MCF 10A (cell line): ENCODE measurements around the gene GOLGA8F. TPM values are rescaled to one million over a fixed set of nuclear protein-coding genes. Genes with fewer than 3 reads are reported as not detected.
"Not testable (repeated sequence)": the region's sequence is repeated elsewhere in the genome, so short reads cannot be mapped to it uniquely, and the experiment has no call there.

Experiments used
- Bru-seq: library from RNA; stranded (reverse); fragments of 400-500 nt; gene quantifications from one replicate; lab custom pipeline; 2021; lab: Mats Ljungman, UMichigan
- BruChase-seq, 2 experiments: library from RNA; stranded (reverse); fragments of 400-500 nt; gene quantifications; one replicate each; lab custom pipeline; 2021; lab: Mats Ljungman, UMichigan
- BruUV-seq: library from RNA; stranded (reverse); fragments of 400-500 nt; replicated peaks from 2 replicates; lab custom pipeline; 2021; lab: Mats Ljungman, UMichigan
- CTCF ChIA-PET: fragments of 300-600 bp; sonication (Branson Sonifier 250); formaldehyde crosslinking; extraction: SDS; loops from one replicate; lab custom pipeline; 2021; ENCODE audit warnings: antibody characterized with exemption, inconsistent platforms; lab: Yijun Ruan, JAX
- POLR2A ChIA-PET: fragments of 300-600, 350-650 bp; sonication (Branson Sonifier 250); formaldehyde crosslinking; extraction: SDS; loops from one replicate; lab custom pipeline; 2020; ENCODE audit warnings: antibody characterized with exemption, inconsistent platforms; lab: Yijun Ruan, JAX
- DNase-seq: peaks from one replicate; pipeline ENCODE4 v3.0.0-alpha.2; 2018; ENCODE audit not compliant: unreplicated experiment
- H3K27ac Mint-ChIP-seq: one replicate; pipeline ENCODE4 v1.8.0; 2022; ENCODE audit warnings: mild to moderate bottlenecking, low read depth, mixed read lengths; ENCODE audit not compliant: unreplicated experiment
- H3K27me3 Mint-ChIP-seq: one replicate; pipeline ENCODE4 v1.8.0; 2022; ENCODE audit warnings: mixed read lengths; ENCODE audit not compliant: insufficient read depth, unreplicated experiment
- H3K36me3 Mint-ChIP-seq: one replicate; pipeline ENCODE4 v1.8.0; 2022; ENCODE audit warnings: mild to moderate bottlenecking, moderate library complexity, mixed read lengths; ENCODE audit not compliant: insufficient read depth, unreplicated experiment
- H3K4me1 Mint-ChIP-seq: one replicate; pipeline ENCODE4 v1.8.0; 2022; ENCODE audit warnings: mixed read lengths; ENCODE audit not compliant: insufficient read depth, unreplicated experiment
- H3K4me3 Mint-ChIP-seq: one replicate; pipeline ENCODE4 v1.8.0; 2022; ENCODE audit warnings: mild to moderate bottlenecking, moderate library complexity, mixed read lengths; ENCODE audit not compliant: unreplicated experiment
- H3K9me3 Mint-ChIP-seq: one replicate; pipeline ENCODE4 v1.8.0; 2022; ENCODE audit warnings: mixed read lengths; ENCODE audit not compliant: unreplicated experiment
- intact Hi-C: fragments of 100-400 bp; cut with micrococcal nuclease; formaldehyde crosslinking; loops from 2 replicates; pipeline ENCODE4 v1.14.1; 2022
- long read RNA-seq: library from polyadenylated mRNA; stranded (forward); transcript quantifications from one replicate; pipeline ENCODE4 v2.0.0, GENCODE V29; 2022
- total RNA-seq: library from RNA; stranded (reverse); gene quantifications from 2 replicates; pipeline ENCODE4 v1.2.3, GENCODE V29; 2022

Gene GOLGA8F, protein sequence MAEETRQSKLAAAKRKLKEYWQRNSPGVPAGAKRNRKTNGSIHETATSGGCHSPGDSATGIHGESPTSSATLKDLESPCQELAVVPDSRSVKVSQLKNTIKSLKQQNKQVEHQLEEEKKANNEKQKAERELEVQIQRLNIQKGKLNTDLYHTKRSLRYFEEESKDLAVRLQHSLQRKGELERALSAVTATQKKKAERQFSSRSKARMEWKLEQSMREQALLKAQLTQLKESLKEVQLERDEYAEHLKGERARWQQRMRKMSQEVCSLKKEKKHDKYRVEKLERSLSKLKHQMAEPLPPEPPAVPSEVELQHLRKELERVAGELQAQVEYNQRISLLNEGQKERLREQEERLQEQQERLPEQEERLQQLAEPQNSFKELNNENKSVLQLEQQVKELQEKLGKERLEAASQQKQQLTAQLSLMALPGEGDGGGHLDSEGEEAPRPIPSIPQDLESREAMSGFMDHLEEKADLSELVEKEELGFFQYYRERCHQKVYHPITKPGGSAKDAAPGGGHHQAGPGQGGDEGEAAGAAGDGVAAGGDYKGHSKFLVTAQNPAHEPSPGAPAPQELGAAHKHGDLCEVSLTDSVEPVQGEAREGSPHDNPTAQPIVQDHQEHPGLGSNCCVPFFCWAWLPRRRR
- 0.15 TPM in 1 of 2 replicates, not detected in the other for total RNA-seq
- Bru-seq, nascent RNA = percentile 7 among the genes with signal in this experiment
- BruChase-seq, experiment 1, labeled RNA remaining after a 6-hour chase = percentile 15 among the genes with signal in this experiment
- percentile 10 among the genes with signal in this experiment for BruChase-seq, experiment 2, labeled RNA remaining after a 2-hour chase
- long read RNA-seq, partial matches to known transcripts = 2 of 2 reads
- long read RNA-seq, other reads (novel, unspliced or antisense) = 0 of 2 reads

DNA sequence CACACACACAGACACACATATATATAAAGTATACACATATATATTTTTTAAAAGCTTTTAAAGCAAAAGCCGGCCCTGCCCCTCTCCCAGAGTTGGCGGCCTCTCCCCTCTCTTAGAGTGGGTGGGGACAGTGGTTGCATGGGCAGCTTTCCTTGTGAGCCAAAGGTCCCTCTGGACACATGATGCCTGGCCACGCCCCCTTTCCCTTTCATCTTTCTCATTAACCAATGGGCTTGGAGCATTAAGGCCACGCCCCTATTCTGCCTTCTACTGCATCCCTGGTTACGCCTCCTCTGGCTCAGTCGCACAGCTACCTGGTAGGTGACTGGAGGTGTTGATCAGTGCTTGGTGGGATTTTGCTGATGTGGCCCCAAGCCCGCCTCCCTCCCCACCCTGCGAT lies at the start of gene GOLGA8F:
TSS of gene GOLGA8F (plus strand) at position 301 of the 400 bp plus-strand sequence. CDS start at position 399, 98 bp downstream.
- H3K27ac Mint-ChIP-seq, H3K4me3 Mint-ChIP-seq, CTCF ChIA-PET, intact Hi-C loops, POLR2A ChIA-PET, H3K27me3 Mint-ChIP-seq, DNase-seq, BruUV-seq, H3K4me1 Mint-ChIP-seq, H3K36me3 Mint-ChIP-seq, H3K9me3 Mint-ChIP-seq: not testable (repeated sequence)

DNA sequence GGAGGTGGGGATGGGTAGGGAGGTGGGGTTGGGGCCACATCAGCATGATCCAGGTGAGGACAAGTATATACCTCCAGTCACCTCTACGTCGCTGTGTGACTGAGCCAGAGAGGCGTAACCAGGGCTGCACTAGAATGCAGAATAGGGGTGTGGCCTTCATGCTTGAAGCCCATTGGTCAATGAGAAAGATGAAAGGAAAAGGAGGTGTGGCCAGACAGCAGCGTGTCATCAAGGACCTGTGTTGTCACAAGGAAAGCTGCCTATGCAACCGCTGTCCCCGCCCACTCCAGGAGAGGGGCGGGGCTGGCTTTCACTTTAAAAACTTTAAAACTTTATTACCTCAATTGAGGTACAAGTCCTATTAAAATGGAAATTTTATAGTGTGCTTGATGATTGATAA lies 20.5 kb upstream of the GOLGA8F start, which contains the start of gene GOLGA6L24:
TSS of gene GOLGA6L24 (minus strand) at position 101 of the 400 bp plus-strand sequence. CDS start at position 40, 61 bp downstream.
- H3K27ac Mint-ChIP-seq, H3K27me3 Mint-ChIP-seq, DNase-seq, H3K36me3 Mint-ChIP-seq, intact Hi-C loops, H3K9me3 Mint-ChIP-seq, H3K4me3 Mint-ChIP-seq, BruUV-seq, CTCF ChIA-PET, H3K4me1 Mint-ChIP-seq, POLR2A ChIA-PET: not testable (repeated sequence)

DNA sequence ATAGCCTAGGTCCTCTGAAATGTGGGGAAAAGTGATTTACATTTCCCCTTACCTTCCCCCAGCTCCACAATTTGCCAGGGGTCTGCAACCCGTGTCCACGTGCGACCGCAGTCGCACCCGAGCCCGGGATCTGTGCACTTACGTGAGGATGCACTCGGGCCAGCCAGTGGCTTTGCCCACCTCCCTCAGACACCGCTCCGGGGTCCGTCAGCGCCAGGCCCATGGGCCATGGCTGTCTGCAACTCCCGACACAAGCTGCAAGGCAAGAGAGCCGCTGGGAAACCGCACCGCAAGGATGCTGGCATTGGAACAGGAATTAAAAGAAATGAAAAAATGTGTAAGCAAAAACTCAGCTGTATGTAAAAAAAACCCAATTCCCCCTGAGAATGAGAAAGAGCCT lies 13.0 kb upstream of the GOLGA8F start:
- POLR2A ChIA-PET, BruUV-seq, H3K27ac Mint-ChIP-seq, intact Hi-C loops, DNase-seq, CTCF ChIA-PET, H3K4me3 Mint-ChIP-seq, H3K4me1 Mint-ChIP-seq, H3K9me3 Mint-ChIP-seq, H3K36me3 Mint-ChIP-seq, H3K27me3 Mint-ChIP-seq: not testable (repeated sequence)

DNA sequence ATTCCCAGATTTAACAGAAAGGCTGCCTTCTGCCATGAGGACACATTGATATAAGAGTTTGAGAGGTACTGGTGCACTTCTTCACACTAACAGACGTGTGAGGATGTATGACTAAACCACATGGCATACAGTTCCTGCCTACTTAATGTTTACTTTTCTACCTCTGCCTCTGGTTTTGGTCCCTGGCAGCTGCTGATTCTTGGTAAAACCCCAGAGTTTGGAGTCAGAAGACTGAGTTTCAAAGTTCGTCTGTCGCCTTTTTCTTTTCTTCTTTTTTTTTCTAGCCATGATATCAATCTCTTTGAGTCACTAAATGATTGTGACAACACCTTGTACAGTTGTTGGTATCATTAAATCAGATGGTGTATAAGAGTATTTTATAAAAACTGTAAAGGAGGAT lies 1.6 kb downstream of the GOLGA8F start:
- BruUV-seq, H3K4me1 Mint-ChIP-seq, POLR2A ChIA-PET, H3K27me3 Mint-ChIP-seq, DNase-seq, intact Hi-C loops, H3K4me3 Mint-ChIP-seq, H3K27ac Mint-ChIP-seq, H3K36me3 Mint-ChIP-seq, H3K9me3 Mint-ChIP-seq, CTCF ChIA-PET: not testable (repeated sequence)

DNA sequence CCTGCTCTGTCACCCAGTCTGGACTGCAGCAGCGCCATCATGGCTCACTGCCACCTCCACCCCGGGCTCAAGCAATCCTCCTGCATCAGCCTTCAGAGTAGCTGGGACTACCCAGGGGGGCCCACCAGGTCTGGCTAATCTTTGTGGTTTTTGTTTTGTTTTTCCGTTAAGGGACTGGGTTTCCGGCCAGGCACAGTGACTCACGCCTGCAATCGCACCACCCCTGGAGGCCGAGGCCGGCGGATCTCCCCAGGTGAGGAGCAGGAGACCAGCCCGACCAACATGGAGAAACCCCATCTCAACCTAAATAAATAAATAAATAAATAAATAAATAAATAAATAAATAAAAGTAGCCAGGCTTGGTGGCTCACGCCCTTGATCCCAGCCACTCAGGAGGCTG lies 17.6 kb downstream of the GOLGA8F start:
- BruUV-seq, H3K36me3 Mint-ChIP-seq, H3K9me3 Mint-ChIP-seq, DNase-seq, H3K4me3 Mint-ChIP-seq, POLR2A ChIA-PET, H3K27ac Mint-ChIP-seq, H3K4me1 Mint-ChIP-seq, CTCF ChIA-PET, intact Hi-C loops, H3K27me3 Mint-ChIP-seq: not testable (repeated sequence)

DNA sequence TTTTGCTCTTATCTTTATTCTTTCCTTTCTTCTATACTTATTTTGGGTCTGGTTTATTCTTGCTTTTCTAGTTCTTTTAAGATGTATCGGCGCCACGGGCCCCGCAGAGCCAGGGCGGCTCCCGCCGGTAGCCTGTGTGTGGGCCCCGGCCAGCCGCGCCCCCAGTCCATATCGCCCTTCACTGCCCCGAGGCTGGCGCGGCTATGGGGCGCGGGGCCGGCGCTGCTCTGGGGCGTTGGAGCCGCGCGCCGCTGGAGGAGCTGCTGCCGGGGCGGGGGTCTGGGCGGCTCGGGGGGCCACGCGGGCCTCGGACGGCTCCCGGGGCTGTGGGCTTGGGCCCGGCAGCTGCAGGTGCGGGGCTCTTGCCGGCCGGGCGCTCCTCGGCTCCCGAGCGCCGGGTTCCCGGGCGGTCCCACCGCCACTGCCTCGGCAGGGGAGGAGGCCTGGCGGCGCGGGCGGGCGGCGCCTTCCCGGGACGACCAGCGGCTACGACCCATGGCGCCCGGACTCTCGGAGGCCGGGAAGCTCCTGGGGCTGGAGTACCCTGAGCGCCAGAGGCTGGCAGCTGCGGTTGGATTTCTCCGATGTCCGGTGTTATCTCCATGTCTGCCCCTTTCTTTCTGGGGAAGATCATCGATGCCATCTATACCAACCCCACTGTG lies 24.4 kb downstream of the GOLGA8F start:
- H3K4me3 Mint-ChIP-seq, H3K27ac Mint-ChIP-seq, H3K36me3 Mint-ChIP-seq, POLR2A ChIA-PET, intact Hi-C loops, H3K9me3 Mint-ChIP-seq, BruUV-seq, H3K4me1 Mint-ChIP-seq, DNase-seq, CTCF ChIA-PET, H3K27me3 Mint-ChIP-seq: not testable (repeated sequence)

DNA sequence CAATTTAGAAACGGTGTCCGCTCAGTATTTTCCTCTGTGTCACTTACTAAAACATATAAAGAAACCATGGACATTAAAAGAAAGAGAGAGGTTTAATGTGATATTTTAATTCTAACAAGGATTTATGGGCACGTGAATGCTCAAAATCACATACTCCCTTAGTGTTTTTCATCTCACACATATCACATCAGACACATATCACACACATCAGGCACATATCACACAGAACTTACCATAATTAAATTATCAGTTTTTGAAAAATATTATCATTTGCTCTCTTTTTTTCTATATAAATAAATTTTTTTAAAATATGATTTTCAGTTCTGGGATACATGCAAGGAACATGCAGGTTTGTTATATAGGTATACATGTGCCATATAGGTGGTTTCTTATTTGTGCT lies 42.0 kb downstream of the GOLGA8F start:
- H3K36me3 Mint-ChIP-seq, H3K4me1 Mint-ChIP-seq, POLR2A ChIA-PET, H3K27me3 Mint-ChIP-seq, BruUV-seq, DNase-seq, CTCF ChIA-PET, H3K4me3 Mint-ChIP-seq, H3K27ac Mint-ChIP-seq, intact Hi-C loops, H3K9me3 Mint-ChIP-seq: not testable (repeated sequence)

DNA sequence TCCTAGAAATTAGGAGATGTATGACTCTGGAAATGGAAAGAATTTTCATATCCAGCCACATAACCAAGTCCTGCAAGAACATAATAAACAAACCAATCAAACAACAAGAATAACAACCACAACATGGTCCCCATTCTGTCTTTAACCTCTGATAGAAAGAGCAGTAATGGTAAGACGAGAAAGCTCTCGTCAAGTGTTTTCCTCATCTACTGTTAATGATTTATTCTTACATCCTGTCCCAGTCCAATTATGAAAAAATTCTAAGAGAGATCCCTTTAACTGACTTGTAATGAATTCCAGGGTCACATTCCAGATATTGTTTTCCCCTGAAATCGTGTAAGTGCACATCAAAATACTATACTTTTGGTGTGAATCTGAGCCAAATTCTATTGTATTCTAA lies 57.1 kb downstream of the GOLGA8F start:
- H3K9me3 Mint-ChIP-seq, DNase-seq, BruUV-seq, H3K4me1 Mint-ChIP-seq, POLR2A ChIA-PET, H3K27me3 Mint-ChIP-seq, H3K36me3 Mint-ChIP-seq, H3K27ac Mint-ChIP-seq, intact Hi-C loops, CTCF ChIA-PET, H3K4me3 Mint-ChIP-seq: not testable (repeated sequence)
